Gastroesophageal sphincter (tissue), 3 donors: ENCODE measurements around the gene DSG2.

Source experiments
- CTCF ChIP-seq, 4 experiments: fragments of 200-600 bp in 2 of 4; fragments of 450-650 bp in 2 of 4; sonication (generic) in 1 of 4; IDR thresholded peaks; one replicate each; pipeline ENCODE4 v1.5.1; 2017 to 2019; ENCODE audit warnings: antibody characterized with exemption in 4 of 4, mild to moderate bottlenecking in 2 of 4, moderate library complexity in 2 of 4
- EP300 ChIP-seq: sonication (generic); formaldehyde crosslinking; IDR thresholded peaks from one replicate; pipeline ENCODE4 v1.6.1; 2017; ENCODE audit warnings: antibody characterized with exemption, mild to moderate bottlenecking
- POLR2A ChIP-seq, 2 donors: fragments of 450-650 bp; IDR thresholded peaks; one replicate each; pipeline ENCODE4 v1.6.1; 2017; ENCODE audit warnings: antibody characterized with exemption in 2 of 2, mild to moderate bottlenecking in 2 of 2, moderate library complexity in 1 of 2
- POLR2AphosphoS5 ChIP-seq: sonication (generic); formaldehyde crosslinking; IDR thresholded peaks from one replicate; pipeline ENCODE4 v1.6.1; 2017; ENCODE audit warnings: antibody characterized with exemption

GRCh38 chr18:31562726-31563125 lies 64.7 kb downstream of the DSG2 start:
- TF ChIP-seq EP300: no peak
- no peak for TF ChIP-seq POLR2A (IDR thresholded peaks at IDR 0.05)
- no peak for TF ChIP-seq CTCF (IDR thresholded peaks at IDR 0.05)
- no peak for TF ChIP-seq POLR2AphosphoS5
